T-helper 2 cell (primary cell): ENCODE results near the gene EHD1.

Experiments used
- DNase-seq, 5 experiments: peaks; one replicate each; pipeline versions ENCODE4 v3.0.0 to v3.0.0-alpha.2; 2012 to 2022

The EHD1 gene

DNA sequence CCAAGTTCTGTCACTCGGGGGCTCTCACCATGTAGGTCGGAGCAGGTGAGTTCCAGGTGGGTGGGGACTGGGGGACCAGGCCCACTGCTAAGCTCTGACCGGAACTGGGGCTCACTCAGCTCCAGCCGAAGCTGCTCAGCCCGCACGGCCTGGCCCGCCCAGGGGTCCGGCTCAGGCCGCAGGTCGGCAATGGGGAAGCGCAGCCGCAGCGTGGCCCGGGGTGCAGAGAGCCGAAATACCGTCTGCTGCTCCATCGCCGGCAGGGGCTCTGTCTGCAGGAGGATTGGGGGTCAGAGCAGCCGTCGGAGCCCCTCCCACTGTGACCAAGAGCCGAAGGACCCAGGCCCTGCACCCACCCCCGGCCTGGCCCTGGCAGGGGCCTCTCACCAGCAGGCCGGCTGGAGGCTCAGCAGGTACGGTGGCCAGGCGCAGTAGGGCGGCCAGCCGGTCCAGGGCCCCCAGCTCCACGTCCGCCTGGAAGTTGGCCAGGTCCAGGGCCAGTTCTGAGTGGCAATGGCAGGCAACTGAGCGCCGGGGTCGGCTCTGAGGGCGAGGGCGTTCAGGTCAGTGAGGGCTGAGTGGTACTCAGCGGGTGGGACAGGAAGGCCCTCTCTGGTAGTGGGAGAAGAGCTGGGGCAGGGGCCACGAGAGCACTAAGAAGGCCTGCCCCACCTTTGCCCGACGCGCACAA, 31.4 kb upstream of the EHD1 start:
- DNase-seq = no peak

DNA sequence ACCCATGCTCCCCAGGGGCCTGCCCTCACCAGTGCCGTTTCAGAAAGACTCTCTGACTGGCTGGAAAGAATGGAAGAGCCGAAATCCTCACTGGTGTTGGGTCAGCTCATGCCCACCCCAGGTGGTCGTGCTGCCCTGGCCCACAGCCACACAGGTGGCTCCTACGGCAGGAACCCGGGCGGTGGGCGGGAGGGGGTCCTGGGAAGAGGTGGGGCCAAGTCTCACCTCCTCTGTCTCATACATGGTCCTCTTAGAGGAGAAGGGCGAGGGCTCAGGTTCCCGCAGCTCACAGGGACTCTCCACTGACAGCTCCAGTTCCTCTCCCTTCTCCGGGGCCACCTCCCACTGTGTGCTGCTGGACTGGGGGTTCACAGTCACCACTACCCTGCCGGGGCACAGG, 30.3 kb upstream of the EHD1 start:
- DNase-seq = no peak

DNA sequence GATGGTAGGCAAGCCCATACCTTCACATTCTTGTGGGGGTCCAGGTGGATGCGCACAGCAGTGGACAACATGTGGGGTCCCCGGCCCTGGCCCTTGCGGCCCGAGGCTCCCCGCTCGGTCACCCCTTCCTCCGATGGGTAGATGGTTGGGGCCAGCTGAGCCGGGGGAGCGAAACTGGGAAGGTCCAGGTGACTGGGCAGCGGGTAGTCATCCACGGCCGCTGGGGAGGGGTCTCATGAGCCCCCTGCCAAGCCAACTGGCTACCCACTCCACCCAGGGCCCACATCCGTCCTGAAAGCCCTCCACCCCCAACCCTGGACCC, 27.9 kb upstream of the EHD1 start:
- no peak for DNase-seq

DNA sequence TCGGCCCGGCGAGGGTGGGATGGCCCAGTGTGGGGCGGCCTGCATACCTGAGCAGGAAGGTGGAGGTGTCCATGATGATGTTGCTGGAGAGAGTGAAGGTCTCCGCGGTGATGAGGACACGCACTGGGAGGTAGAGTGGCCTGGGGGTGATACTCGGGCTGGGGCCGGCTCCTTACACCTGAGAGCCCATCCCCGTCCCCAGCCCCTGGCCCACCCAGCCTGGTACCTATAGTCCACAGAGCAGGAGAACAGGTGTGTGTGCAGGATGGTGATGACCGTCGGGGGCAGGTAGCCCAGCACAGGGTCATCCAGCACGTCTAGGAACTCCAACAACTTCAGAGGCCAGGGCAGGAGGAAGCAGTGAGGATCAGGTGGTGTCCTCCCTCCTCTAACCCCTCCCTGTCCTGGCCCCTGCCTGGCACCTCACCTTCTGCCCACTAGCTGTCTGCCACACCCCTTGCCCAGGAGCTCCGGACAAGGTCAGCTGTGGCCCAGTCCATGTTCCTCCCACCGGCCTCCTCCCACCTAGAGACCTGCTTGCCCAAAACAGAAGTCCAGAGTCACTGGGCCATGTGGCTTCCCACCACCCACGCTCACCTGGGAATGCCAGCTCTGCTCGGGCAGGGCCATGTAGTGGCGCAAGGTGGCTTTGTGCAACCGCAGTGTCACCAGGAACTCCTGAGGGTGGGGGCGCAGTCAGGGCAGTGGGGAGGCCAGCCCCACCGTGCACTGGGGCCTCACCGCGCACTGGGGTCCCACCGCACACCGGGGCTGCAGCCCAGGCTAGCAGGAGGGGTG, 27.3 kb upstream of the EHD1 start:
- DNase-seq = no peak

DNA sequence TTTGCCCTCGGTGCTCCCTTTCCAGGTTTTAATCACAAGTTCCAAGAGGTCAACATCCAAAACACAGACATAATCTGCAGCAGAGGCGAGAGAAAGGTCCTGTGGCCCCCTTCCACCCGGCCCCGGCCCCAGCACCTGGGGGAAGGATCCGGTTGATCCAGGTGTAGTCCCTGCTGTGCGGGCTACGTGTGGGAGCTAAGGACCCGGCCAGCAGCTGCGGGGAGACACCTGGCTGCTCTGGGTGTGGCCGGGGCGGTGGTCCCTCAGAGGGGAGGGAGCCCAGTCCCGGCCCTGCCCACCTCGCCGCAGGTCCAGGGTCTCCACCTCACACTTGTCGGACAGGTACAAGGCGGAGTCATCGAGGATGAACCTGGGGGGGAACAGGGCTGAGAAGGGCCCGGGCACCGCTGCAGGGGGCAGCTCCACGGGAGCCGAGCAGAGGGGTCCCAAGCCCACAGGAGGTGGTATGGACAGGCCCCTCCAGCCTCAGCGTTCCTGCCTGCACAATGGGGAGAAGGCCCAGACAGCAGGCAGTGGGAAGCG, 24.9 kb upstream of the EHD1 start:
- DNase-seq = no peak

DNA sequence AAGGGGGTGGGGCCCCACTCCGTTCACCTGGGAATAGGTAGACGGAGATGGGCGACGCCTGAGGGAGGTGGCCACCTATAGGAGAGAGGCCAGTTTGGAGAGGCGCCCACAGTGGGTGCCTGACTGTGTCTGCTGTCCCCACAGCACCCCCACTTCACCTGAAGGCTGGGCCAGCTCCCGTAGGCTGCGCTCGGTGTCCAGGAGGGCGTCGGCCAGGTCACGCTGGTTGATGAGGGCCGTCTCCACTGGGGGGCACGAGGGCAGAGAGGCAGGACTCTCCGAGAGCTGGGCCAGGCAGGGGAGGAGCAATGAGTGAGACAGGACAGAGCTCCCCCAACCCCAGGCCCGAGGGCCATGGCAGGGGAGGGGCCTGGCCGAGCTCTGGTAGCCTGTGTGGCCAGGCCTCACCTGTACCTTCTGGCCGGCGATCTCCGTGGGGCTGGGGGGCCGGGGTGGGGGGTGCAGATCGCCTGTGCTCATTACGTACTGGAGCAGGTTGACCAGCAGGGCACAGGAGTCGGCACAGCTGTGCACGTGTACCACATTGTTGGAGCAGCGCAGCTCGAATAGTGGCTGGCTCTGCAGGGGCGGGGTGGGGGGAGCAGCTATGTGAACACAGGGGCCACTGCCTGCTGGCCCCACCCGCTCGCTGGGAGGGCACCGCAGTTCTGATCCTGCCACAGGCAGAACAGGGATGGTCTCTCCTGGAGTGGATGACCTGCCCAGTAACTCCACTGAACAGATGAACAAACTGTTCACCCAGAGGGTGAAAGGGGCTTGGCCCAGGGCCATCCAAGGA, 23.9 kb upstream of the EHD1 start:
- DNase-seq = no peak

DNA sequence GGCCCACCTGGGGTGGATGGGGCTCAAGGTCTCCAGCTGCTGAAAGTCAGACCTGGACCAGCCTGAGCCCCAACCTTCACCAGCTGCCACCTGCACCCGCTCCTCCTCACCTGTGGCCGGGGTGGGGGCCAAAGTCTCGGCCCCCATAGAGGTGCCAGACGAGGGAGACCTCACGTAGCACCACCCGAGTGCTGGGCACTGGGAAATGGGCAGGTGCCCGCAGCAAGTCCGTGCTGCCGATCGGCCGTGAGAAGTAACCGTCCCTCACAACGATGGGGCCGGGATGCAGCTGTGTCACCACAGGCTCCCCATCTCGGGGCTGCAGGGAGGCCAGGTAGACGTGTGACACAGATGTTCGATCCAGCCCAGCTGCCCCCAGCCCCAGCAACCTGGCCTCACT, 22.4 kb upstream of the EHD1 start:
- no peak for DNase-seq

DNA sequence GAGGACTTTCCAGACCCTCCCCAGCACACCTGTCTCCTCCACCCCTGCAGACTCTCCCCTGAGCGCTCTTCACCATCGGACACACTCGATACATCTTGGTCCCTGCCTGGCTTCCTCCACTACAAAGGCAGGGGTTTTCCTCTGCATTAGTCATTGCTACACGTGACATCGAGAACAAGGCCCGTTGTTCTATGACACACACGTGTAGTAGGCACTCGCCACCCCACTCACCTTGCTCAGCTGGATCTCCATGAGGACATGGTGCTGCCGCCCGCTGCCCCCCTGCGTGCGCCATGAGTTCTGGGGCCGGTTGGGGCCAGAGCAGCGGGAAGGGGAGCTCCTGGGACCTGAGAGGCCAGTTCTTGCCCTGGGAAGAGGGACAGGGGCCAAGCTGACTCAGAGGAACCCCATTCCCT, 21.9 kb upstream of the EHD1 start:
- peak in 4 of 5 experiments; percentile 57 to 73 (median 64) for DNase-seq

DNA sequence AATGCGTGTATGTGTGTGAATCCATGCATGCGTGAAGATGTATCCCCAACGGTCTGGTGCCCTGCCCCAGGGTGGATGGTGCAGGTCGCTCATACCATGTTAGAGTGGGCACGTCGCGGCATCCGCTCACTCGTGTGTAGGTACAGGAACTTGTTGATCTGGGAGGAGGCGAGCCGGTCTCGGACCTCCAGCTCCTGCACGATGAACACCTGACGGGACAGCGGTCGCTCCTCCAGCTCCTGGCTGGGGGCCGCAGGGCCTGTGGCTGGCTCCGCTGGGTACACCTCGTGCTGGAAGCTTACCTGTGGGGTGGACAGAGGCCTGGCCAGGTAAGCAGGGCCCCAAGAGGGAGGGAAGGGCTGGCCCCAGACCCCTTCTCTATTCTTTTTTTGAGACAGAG, 20.1 kb upstream of the EHD1 start:
- no peak for DNase-seq

DNA sequence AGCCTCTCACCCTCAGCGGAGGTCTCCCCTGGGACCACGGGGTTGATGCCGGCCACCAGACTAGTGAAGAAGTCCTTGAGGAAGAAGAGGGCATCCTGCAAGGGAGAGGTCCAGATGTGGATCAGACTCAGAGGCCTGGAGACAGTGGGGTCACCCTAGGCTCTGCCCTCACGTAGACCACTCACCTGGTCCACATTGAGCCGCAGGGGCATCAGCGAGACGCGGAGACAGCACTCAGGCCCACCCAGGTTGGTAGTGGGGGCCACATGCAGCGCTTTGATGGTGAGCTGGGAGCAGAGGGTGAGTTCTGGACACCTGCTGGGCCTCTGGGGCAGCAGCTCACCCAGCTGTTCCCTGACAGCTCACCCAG, 19.6 kb upstream of the EHD1 start:
- DNase-seq = no peak

DNA sequence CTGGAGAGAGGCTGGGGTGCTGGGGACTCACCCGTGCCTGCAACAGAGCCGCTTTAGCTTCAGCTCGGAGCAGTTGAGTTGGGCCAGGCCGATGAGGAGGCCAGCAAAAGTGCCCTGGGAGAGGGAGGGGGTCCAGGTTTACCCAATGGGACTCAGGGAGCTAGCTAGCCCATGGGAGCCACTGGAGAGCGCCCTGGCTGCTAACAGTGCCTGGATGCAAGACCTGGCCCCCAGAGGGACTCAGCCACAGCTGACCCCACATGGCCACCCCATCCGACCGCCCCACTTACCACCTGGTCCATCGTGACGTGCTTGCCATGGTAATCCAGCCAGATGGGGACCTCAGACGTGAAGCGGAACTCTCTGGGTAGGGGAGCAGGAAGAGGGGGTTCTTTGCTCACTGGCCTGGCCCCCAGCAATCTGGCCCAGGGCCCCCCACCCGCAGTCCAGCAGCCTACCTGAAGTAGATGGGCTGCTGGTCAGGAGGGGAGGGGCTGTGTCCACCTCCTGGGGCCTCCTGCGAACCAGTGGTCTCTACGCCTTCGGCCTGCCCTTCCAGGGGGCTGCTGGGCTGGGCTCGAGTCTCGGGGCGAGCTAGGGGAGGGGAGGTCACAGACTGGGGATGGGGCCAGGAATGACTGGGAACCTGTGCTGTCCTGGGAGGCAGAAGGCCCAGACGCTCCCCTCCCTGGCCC, 19.1 kb upstream of the EHD1 start:
- no peak for DNase-seq

DNA sequence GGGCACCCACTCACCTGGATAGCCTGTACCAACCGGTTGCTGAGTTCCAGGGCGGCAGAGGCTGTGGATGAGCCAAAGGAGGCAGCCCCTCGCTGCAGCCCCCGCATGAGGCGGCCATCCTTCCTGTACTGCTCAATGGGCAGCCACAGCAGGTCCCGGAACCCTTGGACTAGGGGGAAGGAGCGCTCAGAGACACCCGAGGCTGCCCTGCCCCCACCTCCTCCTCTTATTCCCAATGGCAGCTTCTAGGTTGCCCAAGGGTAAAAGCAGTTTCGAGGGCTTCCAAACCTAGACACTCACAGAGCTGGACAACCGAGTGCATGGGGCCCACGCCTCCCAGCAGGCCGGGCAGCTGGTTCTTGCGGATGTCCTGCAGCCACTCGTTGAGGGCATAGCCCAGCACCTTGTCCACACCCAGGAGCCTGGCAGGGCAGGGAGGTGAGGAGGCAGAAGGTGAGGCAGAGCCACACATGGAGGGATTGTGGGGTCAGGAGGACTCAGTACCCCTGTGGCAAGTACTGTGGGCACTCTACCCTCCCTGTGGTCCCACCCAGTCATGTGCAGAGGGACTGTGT, 18.1 kb upstream of the EHD1 start:
- no peak for DNase-seq

DNA sequence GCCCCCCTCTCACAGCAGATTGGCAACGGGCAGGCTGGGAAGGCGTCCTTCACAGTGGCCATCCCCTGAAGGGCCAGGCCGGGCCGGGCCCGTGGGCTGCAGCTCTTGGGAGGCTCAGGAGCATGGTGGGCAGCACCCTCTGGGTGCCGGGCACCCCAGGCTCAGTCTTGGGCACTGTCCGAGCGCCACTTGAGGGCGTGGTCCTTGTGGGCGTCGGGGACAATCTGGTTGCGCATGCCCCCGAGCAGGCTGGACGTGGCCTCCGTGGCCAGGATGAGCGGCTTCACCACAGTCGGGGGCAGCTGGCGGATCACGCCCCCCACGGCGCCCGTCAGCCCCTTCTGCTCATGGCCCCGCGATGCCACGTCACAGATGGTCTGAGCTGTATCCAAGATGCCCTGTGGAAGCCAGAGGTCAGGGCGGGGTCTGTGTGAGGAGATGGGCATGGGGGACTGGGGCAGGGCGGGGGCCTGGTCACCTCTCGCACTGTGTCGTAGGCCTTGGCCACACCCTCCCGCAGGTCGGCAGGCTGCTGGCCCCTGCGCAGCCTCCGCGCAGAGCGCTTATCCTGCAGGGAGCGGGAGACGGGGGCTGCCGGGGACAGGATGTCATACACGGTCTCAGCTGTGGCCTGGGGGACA, 16.5 kb upstream of the EHD1 start:
- no peak for DNase-seq

DNA sequence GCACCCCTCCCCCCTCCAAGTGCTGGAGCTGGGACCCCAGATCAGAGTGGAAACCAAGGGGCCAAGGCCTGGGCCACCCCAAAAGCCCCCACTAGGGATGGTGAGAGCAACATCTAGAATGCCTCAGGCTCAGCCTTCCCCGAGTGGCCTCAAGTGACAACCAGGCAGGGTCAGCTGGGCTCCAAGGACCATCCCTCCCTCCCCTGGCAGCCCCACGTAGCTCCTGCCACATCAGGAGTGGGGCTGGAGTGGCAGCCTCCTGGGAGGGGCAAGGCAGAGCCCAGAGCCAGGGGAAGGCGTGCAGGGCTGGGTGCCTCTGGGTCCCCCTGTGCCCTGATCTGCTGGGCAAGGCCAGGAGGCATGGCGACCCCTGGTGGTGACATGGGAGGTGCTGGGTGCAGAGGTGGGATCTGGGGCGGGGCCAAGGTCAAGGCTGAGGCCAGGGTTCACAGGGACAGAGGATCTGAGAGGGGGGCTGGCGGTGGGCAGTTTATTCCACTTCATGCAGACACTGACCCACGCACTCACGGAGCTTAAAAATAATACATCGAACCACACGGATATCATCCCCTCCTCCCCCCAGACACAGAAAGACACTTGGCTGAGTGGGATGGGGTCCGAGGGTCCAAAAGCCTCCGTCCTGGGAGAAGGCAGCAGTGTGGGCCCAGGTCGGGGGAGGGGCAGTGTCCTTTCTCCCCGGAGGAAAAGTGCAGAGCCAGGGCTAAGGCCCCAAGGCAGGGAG, 15.8 kb upstream of the EHD1 start:
- DNase-seq = peak; percentile 75 to 89 (median 85)

DNA sequence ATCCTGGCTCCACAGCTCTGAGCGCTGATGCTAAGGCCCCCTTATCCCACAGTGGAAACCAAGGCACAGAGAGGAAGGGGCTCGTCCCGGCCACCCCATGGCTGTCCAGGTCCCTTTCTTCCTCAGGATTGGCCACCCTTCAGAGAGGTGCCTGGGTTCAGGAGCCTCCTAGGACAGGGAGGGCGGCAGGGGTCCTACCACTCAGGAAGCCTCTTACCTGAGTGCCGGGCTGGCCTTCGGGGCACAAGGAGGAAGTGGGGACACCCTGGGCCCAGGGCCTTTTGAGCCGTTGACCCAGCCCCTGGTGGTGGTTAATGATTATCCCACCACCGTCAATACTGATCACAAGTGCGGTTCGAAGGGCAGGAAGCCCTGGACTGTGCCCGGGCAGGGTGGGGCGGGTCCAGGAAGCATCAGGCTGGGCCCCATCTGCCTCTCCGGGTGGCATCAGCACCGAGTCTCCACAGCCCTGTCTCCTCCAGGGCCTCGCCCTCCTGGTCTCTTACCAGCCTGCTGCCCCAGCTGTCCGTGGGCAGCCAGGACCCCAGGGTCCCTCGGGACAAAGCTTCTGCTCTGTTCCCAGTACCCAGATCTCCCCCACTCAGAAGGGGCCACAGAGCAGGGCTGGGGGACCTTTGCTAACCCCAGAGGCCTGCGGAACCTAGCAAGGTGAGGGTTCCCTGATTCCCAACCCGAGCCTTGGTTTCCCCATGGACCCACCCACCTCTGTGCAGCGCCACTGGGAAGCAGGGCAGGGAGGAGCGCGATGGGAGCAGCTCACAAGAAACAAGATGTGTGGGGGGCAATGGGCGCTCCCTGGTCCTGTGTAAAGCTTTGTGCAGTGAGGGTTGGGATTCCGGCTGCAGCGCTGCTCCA, 15.0 kb upstream of the EHD1 start:
- no peak for DNase-seq

DNA sequence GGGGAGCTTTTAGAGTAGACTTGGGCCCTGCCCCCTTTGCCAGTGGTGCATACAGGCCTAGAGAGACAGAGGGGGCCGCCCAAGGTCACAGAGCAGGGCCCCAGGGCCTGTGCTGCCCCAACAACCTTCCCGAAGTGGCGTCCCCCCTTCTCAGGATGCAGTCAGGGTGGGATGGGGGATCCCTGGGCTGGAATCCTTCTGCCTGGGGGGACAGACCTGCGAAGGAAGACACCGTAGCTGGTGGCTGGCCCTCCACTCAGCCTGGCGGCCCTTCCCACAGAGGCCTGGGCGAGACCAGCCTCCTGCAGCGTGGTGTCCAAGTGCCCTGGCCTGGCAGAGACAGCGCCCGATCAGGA, 14.4 kb upstream of the EHD1 start:
- no peak for DNase-seq

DNA sequence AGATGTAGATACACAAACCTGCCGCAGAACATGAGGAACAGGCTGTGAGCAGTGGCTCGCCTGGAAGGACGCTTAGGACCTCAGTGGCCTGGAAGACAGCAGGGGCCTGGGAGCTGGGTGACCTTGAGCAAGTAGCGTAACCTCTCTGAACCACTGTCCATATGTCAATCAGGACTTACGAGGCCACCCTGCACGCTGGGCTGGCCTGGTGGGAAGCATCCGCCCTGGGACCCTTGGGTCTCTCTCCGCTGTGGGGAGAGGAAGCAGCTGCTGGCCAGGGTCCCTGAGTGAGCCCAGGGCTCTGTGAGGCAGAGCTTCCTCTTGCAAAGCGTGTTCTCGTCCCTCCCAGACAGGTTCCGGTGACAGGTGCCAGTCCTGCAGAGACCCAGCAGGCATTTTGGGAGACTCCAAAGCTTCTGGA, 14.0 kb upstream of the EHD1 start:
- DNase-seq = no peak

DNA sequence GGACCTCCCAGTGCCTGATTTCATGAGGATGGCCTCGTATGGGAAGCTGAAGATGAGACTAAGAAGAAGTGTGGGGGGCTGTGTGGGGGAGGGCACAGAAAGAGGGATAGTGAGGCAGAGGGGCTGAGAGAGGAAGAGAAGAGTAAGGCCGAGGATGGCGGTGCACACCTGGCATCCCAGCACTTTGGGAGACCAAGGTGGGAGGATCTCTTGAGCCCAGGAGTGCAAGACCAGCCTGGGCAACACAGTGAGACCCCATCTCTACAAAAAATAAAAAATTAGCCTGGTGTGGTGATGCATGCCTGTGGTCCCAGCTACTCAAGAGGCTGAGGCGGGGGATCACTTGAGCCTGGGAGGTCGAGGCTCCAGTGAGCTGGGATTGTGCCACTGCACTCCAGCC, 13.5 kb upstream of the EHD1 start:
- no peak for DNase-seq

DNA sequence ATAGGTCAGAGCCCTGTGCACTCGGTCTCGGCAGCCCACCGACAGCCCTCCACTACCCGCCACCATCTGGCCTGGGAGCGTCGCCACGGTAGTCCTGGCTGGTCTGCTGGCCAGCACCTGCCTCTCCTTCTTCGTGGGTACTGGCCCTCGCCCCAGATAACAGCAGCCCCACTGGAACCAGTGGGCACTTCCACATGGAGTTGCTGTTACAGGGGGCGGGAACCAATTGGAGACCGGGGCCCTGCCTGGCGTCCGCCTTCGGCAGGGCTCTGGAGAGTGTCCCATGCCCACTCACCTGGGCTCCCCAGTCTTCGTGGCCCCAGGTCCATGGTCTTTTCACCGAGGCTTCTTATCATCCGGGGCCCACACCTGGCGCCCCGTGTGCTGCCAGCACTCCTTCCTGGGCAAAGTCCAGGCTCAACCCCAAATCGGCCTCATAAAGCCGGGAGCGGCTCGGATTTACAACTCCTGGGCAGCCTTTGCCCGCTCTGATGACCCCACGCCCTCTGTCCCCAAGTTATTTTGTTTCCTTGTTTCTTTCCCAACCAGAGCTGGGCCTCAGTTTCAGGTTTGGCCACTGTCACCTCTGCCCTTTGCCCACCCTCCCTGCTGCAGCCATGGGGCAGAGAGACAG, 12.9 kb upstream of the EHD1 start:
- DNase-seq = no peak

DNA sequence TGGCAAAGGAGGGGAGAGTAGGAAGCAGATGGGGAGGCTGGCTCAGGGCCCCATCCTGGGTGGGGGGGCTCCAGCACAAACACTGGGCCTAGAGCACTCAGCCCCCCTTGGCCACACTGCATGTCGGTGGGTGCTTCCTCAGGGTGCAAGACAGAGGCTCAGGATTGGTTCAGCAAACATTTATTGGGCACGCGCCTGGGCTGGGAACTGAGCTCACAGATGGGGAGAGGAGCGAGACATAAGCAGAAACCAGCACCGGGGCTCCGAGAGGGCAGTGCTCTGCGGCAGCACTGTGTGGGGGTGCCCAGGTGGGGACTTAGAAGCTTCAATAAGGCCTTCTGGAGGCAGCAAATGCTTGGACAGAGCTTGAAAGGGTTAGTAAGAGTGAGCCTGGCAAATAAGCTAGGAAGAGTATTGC, 12.1 kb upstream of the EHD1 start:
- DNase-seq = no peak
